IMR-90 (cell line): Measurements from ENCODE around the gene CPA4. TPM values are rescaled to one million over a fixed set of nuclear protein-coding genes. Genes with fewer than 3 reads are reported as not detected.

Experiments used
- ATAC-seq: fragments of 200-7000 bp; cut with Tn5 transposase; 2 replicates; pipeline ENCODE4 v1.9.1; 2020; ENCODE audit warnings: low read depth, mild to moderate bottlenecking, moderate library complexity
- BruUV-seq: library from RNA; stranded (reverse); fragments of 400-500 nt; replicated peaks from 2 replicates; lab custom pipeline; 2021; lab: Mats Ljungman, UMichigan
- CTCF ChIA-PET: fragments of 300-600 bp; formaldehyde crosslinking; extraction: SDS; loops from one replicate; lab custom pipeline; 2021; ENCODE audit warnings: antibody characterized with exemption; lab: Yijun Ruan, JAX
- POLR2A ChIA-PET: fragments of 300-600 bp; sonication (Branson Sonifier 250); formaldehyde crosslinking; loops from one replicate; lab custom pipeline; 2022; ENCODE audit warnings: antibody characterized with exemption; ENCODE audit not compliant: unreplicated experiment; lab: Charles Lee
- DNase-seq: peaks from one replicate; pipeline ENCODE4 v3.0.0; 2013
- H2AFZ ChIP-seq: replicated peaks from 2 replicates; pipeline ENCODE3; 2013; ENCODE audit warnings: low read length, mild to moderate bottlenecking; ENCODE audit not compliant: poor library complexity
- H2AK5ac ChIP-seq: 2 replicates; pipeline ENCODE4 v1.6.1; 2013; ENCODE audit warnings: low read depth, low read length, inconsistent platforms
- H2AK9ac ChIP-seq: replicated peaks from 2 replicates; pipeline ENCODE3; 2013; ENCODE audit warnings: mild to moderate bottlenecking, low read depth, low read length, moderate library complexity; ENCODE audit not compliant: poor library complexity
- H2BK120ac ChIP-seq: 2 replicates; pipeline ENCODE4 v1.6.1; 2013; ENCODE audit warnings: low read depth, low read length, inconsistent platforms
- H2BK15ac ChIP-seq: 3 replicates; pipeline ENCODE4 v1.6.1; 2013; ENCODE audit warnings: low read depth, low read length, inconsistent platforms
- H2BK20ac ChIP-seq: 2 replicates; pipeline ENCODE4 v1.6.1; 2013; ENCODE audit warnings: low read depth, mild to moderate bottlenecking, inconsistent platforms, low read length, moderate library complexity
- H2BK5ac ChIP-seq: 2 replicates; pipeline ENCODE4 v1.6.1; 2013; ENCODE audit warnings: mild to moderate bottlenecking, low read depth, low read length, inconsistent platforms; ENCODE audit not compliant: poor library complexity, severe bottlenecking
- H3K14ac ChIP-seq: replicated peaks from 2 replicates; pipeline ENCODE4 v1.6.1; 2013; ENCODE audit warnings: low read depth, low read length, inconsistent platforms
- H3K18ac ChIP-seq: 2 replicates; pipeline ENCODE4 v1.6.1; 2013; ENCODE audit warnings: low read depth, low read length, control low read depth
- H3K23ac ChIP-seq: 2 replicates; pipeline ENCODE4 v1.6.1; 2013; ENCODE audit warnings: low read depth, low read length, inconsistent platforms
- H3K27ac ChIP-seq: 2 replicates; pipeline ENCODE4 v1.5.1; 2013; ENCODE audit warnings: mild to moderate bottlenecking, control low read depth, low read length; ENCODE audit not compliant: insufficient read depth
- H3K27me3 ChIP-seq: 2 replicates; pipeline ENCODE4 v1.6.1; 2013; ENCODE audit warnings: low read length; ENCODE audit not compliant: control insufficient read depth, insufficient read depth
- H3K36me3 ChIP-seq: 2 replicates; pipeline ENCODE4 v1.6.1; 2013; ENCODE audit warnings: low read length, mixed read lengths; ENCODE audit not compliant: control insufficient read depth, insufficient read depth
- H3K4ac ChIP-seq: 2 replicates; pipeline ENCODE4 v1.6.1; 2013; ENCODE audit warnings: low read depth, low read length, inconsistent platforms
- H3K4me1 ChIP-seq: 2 replicates; pipeline ENCODE4 v1.6.1; 2013; ENCODE audit warnings: low read length, mixed read lengths; ENCODE audit not compliant: control insufficient read depth, insufficient read depth
- H3K4me2 ChIP-seq: 2 replicates; pipeline ENCODE4 v1.6.1; 2013; ENCODE audit warnings: low read depth, mild to moderate bottlenecking, control low read depth, low read length, moderate library complexity
- H3K4me3 ChIP-seq: 2 replicates; pipeline ENCODE4 v1.5.1; 2013; ENCODE audit warnings: low read depth, mild to moderate bottlenecking, control low read depth, low read length, moderate library complexity; ENCODE audit not compliant: insufficient read depth
- H3K56ac ChIP-seq: 2 replicates; pipeline ENCODE4 v1.6.1; 2013; ENCODE audit warnings: low read length, inconsistent platforms; ENCODE audit not compliant: insufficient read depth; ENCODE audit errors: extremely low read depth
- H3K79me1 ChIP-seq, 2 experiments: 2 replicates each; pipeline ENCODE4 v1.6.1; 2013; ENCODE audit warnings: low read length in 2 of 2, inconsistent platforms in 1 of 2, low read depth in 1 of 2
- H3K9ac ChIP-seq: 2 replicates; pipeline ENCODE4 v1.6.1; 2013; ENCODE audit warnings: low read depth, low read length, control low read depth
- H3K9me1 ChIP-seq: 2 replicates; pipeline ENCODE4 v1.6.1; 2013; ENCODE audit warnings: low read length, inconsistent platforms; ENCODE audit not compliant: insufficient read depth
- H3K9me3 ChIP-seq: 2 replicates; pipeline ENCODE4 v1.6.1; 2013; ENCODE audit warnings: low read length; ENCODE audit not compliant: control insufficient read depth, insufficient read depth
- H4K20me1 ChIP-seq: 2 replicates; pipeline ENCODE4 v1.6.1; 2013; ENCODE audit warnings: low read length, inconsistent platforms; ENCODE audit not compliant: insufficient read depth
- H4K5ac ChIP-seq: 2 replicates; pipeline ENCODE4 v1.6.1; 2013; ENCODE audit warnings: mild to moderate bottlenecking, low read depth, low read length, control low read depth
- H4K8ac ChIP-seq, 2 experiments: 2 replicates each; pipeline ENCODE4 v1.6.1; 2013; ENCODE audit warnings: low read depth in 2 of 2, low read length in 2 of 2, control low read depth in 1 of 2, inconsistent platforms in 1 of 2
- H4K91ac ChIP-seq: 2 replicates; pipeline ENCODE4 v1.6.1; 2013; ENCODE audit warnings: low read depth, low read length, inconsistent platforms; ENCODE audit not compliant: insufficient read depth
- BHLHE40 ChIP-seq: fragments of 150-350 bp; IDR thresholded peaks from 2 replicates; pipeline ENCODE4 v1.6.1; 2016; ENCODE audit warnings: mild to moderate bottlenecking, low read depth, low read length
- CEBPB ChIP-seq: IDR thresholded peaks from 2 replicates; pipeline ENCODE4 v1.6.1; 2012; ENCODE audit warnings: low read depth, low read length, improper control_type of control experiment
- CHD1 ChIP-seq: IDR thresholded peaks from 2 replicates; pipeline ENCODE4 v1.6.1; 2012; ENCODE audit warnings: low read depth, low read length, improper control_type of control experiment
- FOS ChIP-seq: fragments of 150-350 bp; IDR thresholded peaks from 2 replicates; pipeline ENCODE4 v1.6.1; 2016; ENCODE audit warnings: low read depth, low read length
- MAFK ChIP-seq: IDR thresholded peaks from 2 replicates; pipeline ENCODE4 v1.6.1; 2012; ENCODE audit warnings: low read depth, low read length, improper control_type of control experiment
- MAZ ChIP-seq: IDR thresholded peaks from 2 replicates; pipeline ENCODE4 v1.6.1; 2012; ENCODE audit warnings: low read depth, mild to moderate bottlenecking, low read length, improper control_type of control experiment, moderate library complexity, borderline replicate concordance
- MXI1 ChIP-seq: IDR thresholded peaks from 2 replicates; pipeline ENCODE4 v1.6.1; 2012; ENCODE audit warnings: low read depth, mild to moderate bottlenecking, low read length, moderate library complexity, borderline replicate concordance
- POLR2A ChIP-seq: IDR thresholded peaks from 2 replicates; pipeline ENCODE4 v1.6.1; 2012; ENCODE audit warnings: mild to moderate bottlenecking, low read depth, low read length
- RFX5 ChIP-seq: IDR thresholded peaks from 2 replicates; pipeline ENCODE4 v1.8.0; 2012; ENCODE audit warnings: low read depth, mild to moderate bottlenecking, low read length, moderate library complexity
- SMC3 ChIP-seq: fragments of 150-350 bp; IDR thresholded peaks from 2 replicates; pipeline ENCODE4 v1.6.1; 2016; ENCODE audit warnings: low read depth, mild to moderate bottlenecking, antibody characterized with exemption, low read length, moderate library complexity
- WGBS, 2 experiments: methylation state at CpG; one replicate each; pipeline versions ENCODE4 v1.1.5 to v1.1.7; 2013; ENCODE audit warnings: missing lambda C conversion rate in 2 of 2; ENCODE audit not compliant: insufficient read length in 1 of 2; ENCODE audit errors: extremely low coverage in 2 of 2; 5-methylcytosine and 5-hydroxymethylcytosine counted together
- dilution Hi-C: fragments of 300-500 bp; cut with HindIII; formaldehyde crosslinking; loops from one replicate; pipeline ENCODE4 v1.14.3; 2018; ENCODE audit warnings: low sequenced_read_pairs; ENCODE audit not compliant: unreplicated experiment
- in situ Hi-C: fragments of 300-500 bp; cut with MboI; formaldehyde crosslinking; loops from 3 replicates; pipeline ENCODE4 v1.14.3; 2019; ENCODE audit warnings: low sequenced_read_pairs, inconsistent platforms, mixed read lengths
- intact Hi-C: fragments of 100-400 bp; cut with micrococcal nuclease; formaldehyde crosslinking; loops from 2 replicates; pipeline ENCODE4 v1.10.0; 2022
- polyA plus RNA-seq, 3 experiments: library from polyadenylated mRNA; depleted of rRNA; stranded (reverse); fragments of >200 nt; gene quantifications; 2 replicates each; pipeline ENCODE4 v1.2.3, GENCODE V29; 2012; ENCODE audit warnings: low replicate concordance in 1 of 3
- total RNA-seq: library from RNA; depleted of rRNA; stranded (reverse); fragments of >200 nt; gene quantifications from 2 replicates; pipeline ENCODE4 v1.2.3, GENCODE V29; 2012
- TF ChIP-seq, protein P1 (sequence below): fragments of 150-350 bp; IDR thresholded peaks from 2 replicates; pipeline ENCODE4 v1.6.1; 2016; ENCODE audit warnings: low read depth, mild to moderate bottlenecking, low read length, moderate library complexity, borderline replicate concordance

CPA4 gene
- total and polyA plus RNA-seq, 2 of the 4 experiments (the other 2 are of a cell fraction): 316 to 365 TPM

DNA sequence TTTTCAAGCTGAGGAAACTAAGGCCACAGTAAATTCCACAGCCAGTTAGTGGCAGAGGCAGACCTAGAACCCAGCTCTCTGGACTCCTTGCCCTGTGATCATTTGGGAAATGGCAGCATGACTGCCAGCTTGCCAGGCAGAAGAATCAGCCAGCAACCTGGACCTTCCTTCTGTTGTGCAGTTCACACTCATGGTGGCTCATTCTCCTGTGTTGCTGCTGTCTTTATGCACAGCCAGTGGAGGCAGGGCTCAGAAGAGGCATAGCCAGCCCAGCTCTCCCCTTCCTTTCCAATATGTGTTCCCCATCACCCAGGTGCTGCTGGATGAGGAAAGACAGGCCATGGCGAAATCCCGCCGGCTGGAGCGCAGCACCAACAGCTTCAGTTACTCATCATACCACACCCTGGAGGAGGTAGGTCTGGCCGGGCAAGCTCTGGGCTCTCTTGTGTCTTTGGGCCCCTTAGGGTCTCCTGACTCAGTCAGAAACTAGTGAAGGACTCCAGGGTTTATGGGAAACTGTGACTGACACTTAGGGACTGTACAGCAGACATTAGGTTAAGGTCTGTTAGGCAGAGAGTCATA is 66.4 kb downstream of the CPA4 start:
- Histone ChIP-seq H3K9me1 (peaks cover 16% of the 10 kb centered on the region), H2BK5ac (no peak overlapping the region), H2AK9ac (no peak overlapping the region), H2BK20ac (peak overlapping the region; percentile 66; the same call in 1 of the 2 replicates), H3K9me3 (peaks cover 8% of the 10 kb centered on the region), H3K4me1 (peaks cover 20% of the 10 kb centered on the region), H2AK5ac (peak overlapping the region; percentile 63), H4K91ac (peak overlapping the region; percentile 52; the same call in 1 of the 2 replicates), H3K27ac (no peak overlapping the region), H3K4me3 (no peak overlapping the region), H2BK120ac (peak overlapping the region; percentile 52; the same call in 1 of the 2 replicates), H4K8ac (no peak overlapping the region), H3K79me1 (peaks cover 0 to 3% of the 10 kb centered on the region in 2 experiments; a peak in 1 of 4 replicates), H3K9ac (no peak overlapping the region), H3K56ac (no peak overlapping the region), H3K23ac (no peak overlapping the region), H3K4ac (peak overlapping the region; percentile 51), H3K14ac (no peak overlapping the region), H3K36me3 (no peaks in the 10 kb centered on the region), H3K4me2 (no peak overlapping the region), H3K18ac (no peak overlapping the region), H4K20me1 (no peaks in the 10 kb centered on the region), H4K5ac (no peak overlapping the region), H2BK15ac (peak overlapping the region; percentile 98; the same call in 2 of the 3 replicates), H3K27me3 (no peaks in the 10 kb centered on the region), H2AFZ (peak overlapping the region; percentile 55)
- in situ Hi-C loops (no loop called here), intact Hi-C loops (loop anchor here (10.0 kb wide), 1 partner anchor 135 kb away; the partner anchor contains the start of gene MEST), dilution Hi-C loops (no loop called here)
- ChIA-PET CTCF (no interaction called here), POLR2A (no interaction called here)
- WGBS, 2 experiments: no CpG with 5 or more reads among the region's 5 CpGs
- ATAC-seq: no peak
- no peak for DNase-seq
- TF ChIP-seq MAZ (no peak), SMC3 (no peak), RFX5 (no peak), MAFK (no peak), POLR2A (no peak), BHLHE40 (no peak), MXI1 (no peak), FOS (no peak), CEBPB (no peak), CHD1 (no peak)
- TF ChIP-seq, protein P1, sequence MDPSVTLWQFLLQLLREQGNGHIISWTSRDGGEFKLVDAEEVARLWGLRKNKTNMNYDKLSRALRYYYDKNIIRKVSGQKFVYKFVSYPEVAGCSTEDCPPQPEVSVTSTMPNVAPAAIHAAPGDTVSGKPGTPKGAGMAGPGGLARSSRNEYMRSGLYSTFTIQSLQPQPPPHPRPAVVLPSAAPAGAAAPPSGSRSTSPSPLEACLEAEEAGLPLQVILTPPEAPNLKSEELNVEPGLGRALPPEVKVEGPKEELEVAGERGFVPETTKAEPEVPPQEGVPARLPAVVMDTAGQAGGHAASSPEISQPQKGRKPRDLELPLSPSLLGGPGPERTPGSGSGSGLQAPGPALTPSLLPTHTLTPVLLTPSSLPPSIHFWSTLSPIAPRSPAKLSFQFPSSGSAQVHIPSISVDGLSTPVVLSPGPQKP: no peak
- no TSS peak for BruUV-seq
